A549 (cell line): ENCODE results near the gene TCF12. TPM values are rescaled to one million over a fixed set of nuclear protein-coding genes. Genes with fewer than 3 reads are reported as not detected.

Experiments used
- ATAC-seq, 2 experiments: fragments of 200-7000 bp in 1 of 2; fragments of >200 bp in 1 of 2; cut with Nextera tagmentation in 1 of 2; cut with Tn5 transposase in 1 of 2; 3 replicates each; pipeline versions ENCODE4 v1.8.0 to v1.9.1; 2018 to 2020; ENCODE audit warnings: mild to moderate bottlenecking in 1 of 2, moderate library complexity in 1 of 2
- CTCF ChIA-PET: fragments of 300-600 bp; sonication (Branson Sonifier 250); formaldehyde crosslinking; extraction: SDS; loops from one replicate; lab custom pipeline; 2021; ENCODE audit warnings: antibody characterized with exemption, inconsistent platforms; lab: Yijun Ruan, JAX
- POLR2A ChIA-PET: fragments of 350-600 bp; formaldehyde crosslinking; extraction: SDS; loops from one replicate; lab custom pipeline; 2021; ENCODE audit warnings: antibody characterized with exemption, inconsistent platforms; lab: Yijun Ruan, JAX
- DNase-seq, 2 experiments: peaks; one replicate each; pipeline versions ENCODE4 v3.0.0 to v3.0.0-alpha.2; 2011 to 2016; ENCODE audit warnings: low read depth in 1 of 2, low spot score in 1 of 2
- FAIRE-seq: peaks from 2 replicates; lab custom pipeline; 2011; peaks lifted over from hg19 to GRCh38; lab: Jason Lieb, UNC
- H3K27ac ChIP-seq, 2 experiments: fragments of >200 bp; sonication (Bioruptor Twin); formaldehyde crosslinking; 3 replicates each; pipeline ENCODE4 v1.5.1; 2016 to 2017
- H3K4me1 ChIP-seq: fragments of >200 bp; sonication (Bioruptor Twin); formaldehyde crosslinking; 3 replicates; pipeline ENCODE4 v1.6.1; 2016
- H3K4me2 ChIP-seq: fragments of >200 bp; sonication (Bioruptor Twin); formaldehyde crosslinking; 3 replicates; pipeline ENCODE4 v1.6.1; 2016
- H3K4me3 ChIP-seq: fragments of >200 bp; sonication (Bioruptor Twin); formaldehyde crosslinking; 3 replicates; pipeline ENCODE4 v1.5.1; 2016
- H3K9me3 ChIP-seq: fragments of >200 bp; sonication (Bioruptor Twin); formaldehyde crosslinking; 3 replicates; pipeline ENCODE4 v1.6.1; 2016
- CEBPB ChIP-seq, 2 experiments: fragments of >200 bp in 1 of 2; sonication (Bioruptor Twin) in 1 of 2; formaldehyde crosslinking in 1 of 2; IDR thresholded peaks; 2 replicates each; pipeline ENCODE4 v1.6.1; 2012 to 2016
- EHF ChIP-seq: fragments of 250-450 bp; sonication (Bioruptor Pico); IDR thresholded peaks from 2 replicates; pipeline ENCODE4 v1.5.0; 2020; ENCODE audit warnings: mild to moderate bottlenecking
- EP300 ChIP-seq, 2 experiments: fragments of >200 bp; sonication (Bioruptor Twin); formaldehyde crosslinking; IDR thresholded peaks; 2 replicates in 1 of 2; 3 replicates in 1 of 2; pipeline ENCODE4 v1.6.1; 2016 to 2017
- HDAC2 ChIP-seq: fragments of 200-600 bp; sonication (generic); IDR thresholded peaks from 2 replicates; pipeline ENCODE4 v1.6.1; 2016
- HEYL ChIP-seq: fragments of 250-450 bp; sonication (Bioruptor Pico); IDR thresholded peaks from 2 replicates; pipeline ENCODE4 v1.8.0; 2021; ENCODE audit warnings: mild to moderate bottlenecking, moderate library complexity
- HMGXB4 ChIP-seq: fragments of 250-450 bp; sonication (Bioruptor Pico); IDR thresholded peaks from 2 replicates; pipeline ENCODE4 v1.5.0; 2021; ENCODE audit warnings: mild to moderate bottlenecking, moderate library complexity, borderline replicate concordance
- HOXA7 ChIP-seq: fragments of 250-450 bp; sonication (Bioruptor Pico); IDR thresholded peaks from 2 replicates; pipeline ENCODE4 v1.5.0; 2020; ENCODE audit warnings: mild to moderate bottlenecking, moderate library complexity
- HOXB5 ChIP-seq: fragments of 250-450 bp; sonication (Bioruptor Pico); IDR thresholded peaks from 2 replicates; pipeline ENCODE4 v1.5.0; 2020; ENCODE audit warnings: mild to moderate bottlenecking, moderate library complexity
- JUN ChIP-seq, 2 experiments: fragments of >200 bp; sonication (Bioruptor Twin); formaldehyde crosslinking; IDR thresholded peaks; 2 replicates in 1 of 2; 3 replicates in 1 of 2; pipeline ENCODE4 v1.6.1; 2016 to 2017
- JUNB ChIP-seq: fragments of >200 bp; sonication (Bioruptor Twin); formaldehyde crosslinking; IDR thresholded peaks from 2 replicates; pipeline ENCODE4 v1.6.1; 2016
- KDM5A ChIP-seq: fragments of 200-600 bp; sonication (generic); IDR thresholded peaks from 2 replicates; pipeline ENCODE4 v1.6.1; 2016; ENCODE audit warnings: antibody characterized with exemption, mild to moderate bottlenecking
- MAFK ChIP-seq: fragments of 450-650 bp; IDR thresholded peaks from 2 replicates; pipeline ENCODE4 v1.6.1; 2014; ENCODE audit not compliant: partially characterized antibody
- MAZ ChIP-seq: fragments of 150-350 bp; IDR thresholded peaks from 2 replicates; pipeline ENCODE4 v1.6.1; 2014; ENCODE audit warnings: antibody characterized with exemption, low read depth, low read length, borderline replicate concordance
- PBX3 ChIP-seq: IDR thresholded peaks from 2 replicates; pipeline ENCODE4 v1.6.1; 2012
- POLR2AphosphoS2 ChIP-seq: conservative IDR thresholded peaks from 2 replicates; pipeline ENCODE4 v1.6.1; 2012; ENCODE audit warnings: low read length, improper control_type of control experiment, inconsistent platforms
- RCOR1 ChIP-seq: fragments of 150-350 bp; IDR thresholded peaks from 2 replicates; pipeline ENCODE4 v1.6.1; 2014; ENCODE audit warnings: antibody characterized with exemption, low read length, low read depth
- RNF2 ChIP-seq: fragments of 200-600 bp; sonication (generic); IDR thresholded peaks from 2 replicates; pipeline ENCODE4 v1.6.1; 2016; ENCODE audit warnings: low read depth, mild to moderate bottlenecking, antibody characterized with exemption, moderate library complexity, borderline replicate concordance
- SMC3 ChIP-seq: fragments of >200 bp; sonication (Bioruptor Twin); formaldehyde crosslinking; IDR thresholded peaks from 3 replicates; pipeline ENCODE4 v1.6.1; 2018; ENCODE audit warnings: inconsistent platforms
- SREBF2 ChIP-seq: fragments of 450-650 bp; IDR thresholded peaks from 2 replicates; pipeline ENCODE4 v1.6.1; 2014; ENCODE audit warnings: mild to moderate bottlenecking, moderate library complexity
- TFCP2L1 ChIP-seq: fragments of 250-450 bp; sonication (Bioruptor Pico); IDR thresholded peaks from 2 replicates; pipeline ENCODE4 v1.5.0; 2021; ENCODE audit warnings: mild to moderate bottlenecking
- ZNF302 ChIP-seq: fragments of 250-450 bp; sonication (Bioruptor Pico); IDR thresholded peaks from 2 replicates; pipeline ENCODE4 v1.9.0; 2021; ENCODE audit warnings: inconsistent platforms, mild to moderate bottlenecking, moderate library complexity
- ZSCAN20 ChIP-seq: fragments of 250-450 bp; sonication (Bioruptor Pico); IDR thresholded peaks from 2 replicates; pipeline ENCODE4 v1.8.0; 2022; ENCODE audit warnings: mild to moderate bottlenecking, moderate library complexity
- WGBS: methylation state at CpG from one replicate; pipeline ENCODE4 v1.1.6; 2017; ENCODE audit errors: missing lambda C conversion rate; 5-methylcytosine and 5-hydroxymethylcytosine counted together
- polyA plus RNA-seq, 4 experiments: library from polyadenylated mRNA; depleted of rRNA in 3 of 4; stranded (reverse); fragments of >200 nt; fragmentation: RNase III in 1 of 4; extraction: RNeasy Plus Mini Kit Qiagen cat#74134 plus additional on column Dnase treatment in 1 of 4; gene quantifications; 2 replicates in 3 of 4; 3 replicates in 1 of 4; pipeline ENCODE4 v1.2.3, GENCODE V29; 2011 to 2017
- TF ChIP-seq, protein P1 (sequence below): fragments of 200-600 bp; sonication (generic); IDR thresholded peaks from 2 replicates; pipeline ENCODE4 v1.6.1; 2016; ENCODE audit warnings: antibody characterized with exemption, mild to moderate bottlenecking, moderate library complexity
- TF ChIP-seq, protein P2 (sequence below): fragments of 250-450 bp; sonication (Bioruptor Pico); IDR thresholded peaks from 2 replicates; pipeline ENCODE4 v1.5.0; 2020; ENCODE audit warnings: low read depth, mild to moderate bottlenecking, moderate library complexity

TCF12 gene
- polyA plus RNA-seq, 2 of the 4 experiments (the other 2 are of a cell fraction): 36.3 to 121 TPM

- TF ChIP-seq PBX3: no peak
- TF ChIP-seq HEYL (CRISPR knock-in tag): no peak
- TF ChIP-seq POLR2AphosphoS2: no peak
Observed at GRCh38 chr15:57328479-57328878, 410.0 kb downstream of the TCF12 start (continued).

- Histone ChIP-seq H3K4me2 (no peak overlapping the region), H3K4me3 (no peak overlapping the region), H3K4me1 (peaks cover 14% of the 10 kb centered on the region), H3K27ac (no peak overlapping the region), H3K9me3 (no peaks in the 10 kb centered on the region)
- FAIRE-seq (no peak), ATAC-seq (no peak), DNase-seq (no peak)
- TF ChIP-seq SMC3 (no peak), CEBPB (IDR thresholded peaks at IDR 0.05) (no peak), JUN (IDR thresholded peaks at IDR 0.05) (no peak), RCOR1 (no peak), KDM5A (no peak), SREBF2 (no peak), EP300 (IDR thresholded peaks at IDR 0.05) (no peak), MAFK (no peak)
- ChIA-PET CTCF (interaction anchor here (0.5 to 7.5 kb wide), 8 partner anchors 12 to 839 kb away, joined by 3 to 98 read pairs (median 4); no protein-coding TSS in a partner anchor), POLR2A (no interaction called here)
- WGBS: 39% methylated on average over 5 of the region's 5 CpGs
Observed at GRCh38 chr15:57328897-57329296, 410.5 kb downstream of the TCF12 start.

DNA sequence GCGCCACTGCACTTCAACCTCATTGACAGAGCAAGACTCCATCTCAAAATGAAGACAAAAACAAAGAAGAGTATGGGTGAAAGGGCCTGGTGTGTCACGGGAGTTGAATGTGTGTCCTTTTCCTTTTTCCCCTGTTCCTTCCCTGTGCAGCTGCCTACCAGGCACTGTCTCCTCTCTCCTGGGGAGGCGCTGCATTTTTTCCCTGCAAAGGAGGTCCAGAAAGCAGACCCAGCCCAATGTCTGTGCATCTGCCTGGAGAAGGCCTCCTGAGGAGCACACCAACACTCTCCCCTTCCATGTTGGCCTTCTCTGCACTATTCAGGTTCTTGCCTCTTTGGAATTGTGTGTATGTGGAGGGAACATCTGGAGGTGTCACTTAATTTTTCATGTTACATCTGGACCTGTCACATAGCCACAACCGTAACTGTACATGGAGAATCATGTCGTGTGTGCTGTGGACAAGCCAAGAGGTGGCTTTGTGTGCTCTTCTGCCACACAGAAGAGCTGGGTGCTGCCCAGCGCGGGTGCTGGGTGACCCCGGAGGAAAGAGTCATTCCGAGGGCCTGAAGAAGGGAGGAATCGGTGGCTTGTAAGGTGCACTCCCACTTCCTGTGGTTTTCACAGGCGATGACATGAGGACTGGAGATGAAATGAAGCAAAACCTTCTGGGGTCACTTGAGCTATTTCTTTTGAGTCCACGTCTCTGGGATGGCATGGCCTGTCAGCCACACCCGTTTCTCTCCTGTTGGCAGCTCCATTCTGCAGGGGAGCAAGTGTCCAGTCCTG lies 411.3 kb downstream of the TCF12 start:
- CTCF ChIA-PET: interaction anchor here (1.1 to 7.5 kb wide), 7 partner anchors 11 to 839 kb away, joined by 3 to 98 read pairs (median 5); no protein-coding TSS in a partner anchor
- H3K4me2 ChIP-seq: no peak overlapping the region
- FAIRE-seq (no peak), DNase-seq (no peak)
- H3K4me3 ChIP-seq: no peak overlapping the region
- TF ChIP-seq HOXA7 (CRISPR knock-in tag): no peak
- TF ChIP-seq, protein P1, sequence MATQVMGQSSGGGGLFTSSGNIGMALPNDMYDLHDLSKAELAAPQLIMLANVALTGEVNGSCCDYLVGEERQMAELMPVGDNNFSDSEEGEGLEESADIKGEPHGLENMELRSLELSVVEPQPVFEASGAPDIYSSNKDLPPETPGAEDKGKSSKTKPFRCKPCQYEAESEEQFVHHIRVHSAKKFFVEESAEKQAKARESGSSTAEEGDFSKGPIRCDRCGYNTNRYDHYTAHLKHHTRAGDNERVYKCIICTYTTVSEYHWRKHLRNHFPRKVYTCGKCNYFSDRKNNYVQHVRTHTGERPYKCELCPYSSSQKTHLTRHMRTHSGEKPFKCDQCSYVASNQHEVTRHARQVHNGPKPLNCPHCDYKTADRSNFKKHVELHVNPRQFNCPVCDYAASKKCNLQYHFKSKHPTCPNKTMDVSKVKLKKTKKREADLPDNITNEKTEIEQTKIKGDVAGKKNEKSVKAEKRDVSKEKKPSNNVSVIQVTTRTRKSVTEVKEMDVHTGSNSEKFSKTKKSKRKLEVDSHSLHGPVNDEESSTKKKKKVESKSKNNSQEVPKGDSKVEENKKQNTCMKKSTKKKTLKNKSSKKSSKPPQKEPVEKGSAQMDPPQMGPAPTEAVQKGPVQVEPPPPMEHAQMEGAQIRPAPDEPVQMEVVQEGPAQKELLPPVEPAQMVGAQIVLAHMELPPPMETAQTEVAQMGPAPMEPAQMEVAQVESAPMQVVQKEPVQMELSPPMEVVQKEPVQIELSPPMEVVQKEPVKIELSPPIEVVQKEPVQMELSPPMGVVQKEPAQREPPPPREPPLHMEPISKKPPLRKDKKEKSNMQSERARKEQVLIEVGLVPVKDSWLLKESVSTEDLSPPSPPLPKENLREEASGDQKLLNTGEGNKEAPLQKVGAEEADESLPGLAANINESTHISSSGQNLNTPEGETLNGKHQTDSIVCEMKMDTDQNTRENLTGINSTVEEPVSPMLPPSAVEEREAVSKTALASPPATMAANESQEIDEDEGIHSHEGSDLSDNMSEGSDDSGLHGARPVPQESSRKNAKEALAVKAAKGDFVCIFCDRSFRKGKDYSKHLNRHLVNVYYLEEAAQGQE: no peak
- no peak for TF ChIP-seq MAZ
- TF ChIP-seq JUNB: no peak
- no peak for TF ChIP-seq RNF2
- TF ChIP-seq EHF (CRISPR knock-in tag): no peak
- no peak for TF ChIP-seq TFCP2L1 (CRISPR knock-in tag)
- no peak for TF ChIP-seq HOXB5 (CRISPR knock-in tag)
- TF ChIP-seq ZSCAN20 (CRISPR knock-in tag): no peak
- TF ChIP-seq HDAC2: no peak
- TF ChIP-seq HMGXB4 (CRISPR knock-in tag): no peak
- no peak for TF ChIP-seq ZNF302 (CRISPR knock-in tag)
- TF ChIP-seq, protein P2, sequence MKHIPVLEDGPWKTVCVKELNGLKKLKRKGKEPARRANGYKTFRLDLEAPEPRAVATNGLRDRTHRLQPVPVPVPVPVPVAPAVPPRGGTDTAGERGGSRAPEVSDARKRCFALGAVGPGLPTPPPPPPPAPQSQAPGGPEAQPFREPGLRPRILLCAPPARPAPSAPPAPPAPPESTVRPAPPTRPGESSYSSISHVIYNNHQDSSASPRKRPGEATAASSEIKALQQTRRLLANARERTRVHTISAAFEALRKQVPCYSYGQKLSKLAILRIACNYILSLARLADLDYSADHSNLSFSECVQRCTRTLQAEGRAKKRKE (CRISPR knock-in tag): no peak
- TF ChIP-seq, all 56 proteins: peak for 0
- WGBS: 79% methylated on average over 13 of the region's 13 CpGs
- Histone ChIP-seq H3K4me1 (peaks cover 17% of the 10 kb centered on the region), H3K9me3 (no peaks in the 10 kb centered on the region), H3K27ac (no peak overlapping the region)
- POLR2A ChIA-PET: no interaction called here
- no peak; a peak in 1 of 6 replicates for ATAC-seq
